GM13976 (cell line): ENCODE data around the gene GEN1.

Source experiments
- DNase-seq: peaks from one replicate; pipeline ENCODE4 v3.0.0; 2012; ENCODE audit warnings: low spot score
- in situ Hi-C: fragments of 300-500 bp; cut with MboI; formaldehyde crosslinking; loops from one replicate; pipeline ENCODE4 v1.12.0; 2022; ENCODE audit warnings: low sequenced_read_pairs, mixed read lengths, inconsistent platforms; ENCODE audit not compliant: unreplicated experiment
- TF ChIP-seq, protein P1 (sequence below): IDR thresholded peaks from 2 replicates; pipeline ENCODE4 v1.5.1; 2012; ENCODE audit warnings: borderline replicate concordance, mild to moderate bottlenecking; ENCODE audit not compliant: insufficient read depth; ENCODE audit errors: extremely low read depth, missing control alignments, control extremely low read depth

GEN1 gene

DNA sequence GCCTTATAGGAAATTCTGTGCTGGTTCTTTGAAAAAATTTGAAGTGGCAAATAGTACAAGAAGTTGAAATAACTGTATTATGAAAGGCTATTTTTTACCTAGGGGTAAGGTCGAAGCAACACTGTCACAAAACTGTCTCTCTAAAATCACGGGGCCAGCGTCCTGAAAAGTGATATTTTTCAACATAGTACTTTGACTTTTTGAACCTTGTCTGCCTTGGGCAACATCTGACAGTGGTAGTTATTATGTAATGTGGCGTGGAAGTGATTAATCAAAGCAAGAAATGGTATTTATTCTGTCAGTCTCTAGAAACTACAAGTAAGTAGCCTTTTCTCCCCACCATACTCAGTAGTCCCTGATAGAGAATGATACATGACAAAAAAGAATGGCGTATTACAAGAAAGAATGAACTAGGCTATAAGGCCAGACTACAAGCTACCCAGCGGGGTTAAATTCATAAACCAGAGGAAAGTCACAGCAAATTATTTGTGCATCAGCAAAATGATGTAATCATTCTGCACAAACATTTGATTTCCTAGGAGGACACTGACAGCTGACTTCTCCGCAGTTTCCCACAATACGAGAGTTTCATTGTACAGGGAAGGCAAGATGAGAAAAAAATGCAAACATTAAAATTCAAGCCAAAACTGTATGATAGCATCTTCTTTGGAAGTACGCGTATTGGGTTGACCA lies 9.8 kb downstream of the GEN1 start:
- in situ Hi-C loops = no loop called here
- TF ChIP-seq, protein P1, sequence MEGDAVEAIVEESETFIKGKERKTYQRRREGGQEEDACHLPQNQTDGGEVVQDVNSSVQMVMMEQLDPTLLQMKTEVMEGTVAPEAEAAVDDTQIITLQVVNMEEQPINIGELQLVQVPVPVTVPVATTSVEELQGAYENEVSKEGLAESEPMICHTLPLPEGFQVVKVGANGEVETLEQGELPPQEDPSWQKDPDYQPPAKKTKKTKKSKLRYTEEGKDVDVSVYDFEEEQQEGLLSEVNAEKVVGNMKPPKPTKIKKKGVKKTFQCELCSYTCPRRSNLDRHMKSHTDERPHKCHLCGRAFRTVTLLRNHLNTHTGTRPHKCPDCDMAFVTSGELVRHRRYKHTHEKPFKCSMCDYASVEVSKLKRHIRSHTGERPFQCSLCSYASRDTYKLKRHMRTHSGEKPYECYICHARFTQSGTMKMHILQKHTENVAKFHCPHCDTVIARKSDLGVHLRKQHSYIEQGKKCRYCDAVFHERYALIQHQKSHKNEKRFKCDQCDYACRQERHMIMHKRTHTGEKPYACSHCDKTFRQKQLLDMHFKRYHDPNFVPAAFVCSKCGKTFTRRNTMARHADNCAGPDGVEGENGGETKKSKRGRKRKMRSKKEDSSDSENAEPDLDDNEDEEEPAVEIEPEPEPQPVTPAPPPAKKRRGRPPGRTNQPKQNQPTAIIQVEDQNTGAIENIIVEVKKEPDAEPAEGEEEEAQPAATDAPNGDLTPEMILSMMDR = no peak

DNA sequence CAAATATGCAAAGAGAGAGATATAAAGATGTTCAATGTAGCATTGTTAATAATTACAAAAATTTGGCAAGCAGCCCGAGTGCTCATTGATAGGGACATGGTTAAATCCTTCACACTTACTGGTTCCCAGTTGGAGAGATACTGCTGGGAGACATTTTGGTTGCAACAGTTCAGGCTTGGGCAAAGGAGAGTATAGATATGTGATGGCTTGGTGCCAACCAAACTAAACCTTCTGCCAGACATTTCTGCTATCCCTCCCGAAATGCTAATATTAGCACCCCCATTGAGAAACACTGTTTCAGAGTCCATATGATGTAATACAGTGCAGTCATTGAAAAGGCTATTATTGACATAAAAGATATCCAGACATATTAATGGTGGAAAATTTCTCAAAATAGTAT lies 11.5 kb downstream of the GEN1 start:
- TF ChIP-seq, protein P1 = no peak
- in situ Hi-C loops = no loop called here
- DNase-seq = no peak

More for the DNA sequence above, 9.8 kb downstream of the GEN1 start:
- DNase-seq = no peak

DNA sequence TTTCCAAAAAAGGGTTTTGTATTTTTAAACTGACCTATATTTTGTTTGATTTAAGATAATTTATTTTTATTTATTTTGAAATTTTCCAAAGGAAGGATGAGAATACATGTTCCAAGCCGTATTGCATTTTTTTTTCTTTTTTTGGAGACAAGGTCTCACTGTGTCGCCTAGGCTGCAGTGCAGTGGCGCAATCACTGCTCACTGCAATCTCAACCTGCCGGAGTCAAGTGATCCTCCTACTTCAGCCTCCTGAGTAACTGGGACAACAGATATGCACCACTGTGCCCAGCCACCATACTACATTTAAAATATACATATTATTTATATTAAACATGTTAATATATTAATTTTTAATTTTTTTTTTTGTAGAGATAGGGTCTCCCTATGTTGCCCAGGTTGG lies 15.0 kb downstream of the GEN1 start:
- TF ChIP-seq, protein P1 = no peak
- no peak for DNase-seq
- in situ Hi-C loops = no loop called here

DNA sequence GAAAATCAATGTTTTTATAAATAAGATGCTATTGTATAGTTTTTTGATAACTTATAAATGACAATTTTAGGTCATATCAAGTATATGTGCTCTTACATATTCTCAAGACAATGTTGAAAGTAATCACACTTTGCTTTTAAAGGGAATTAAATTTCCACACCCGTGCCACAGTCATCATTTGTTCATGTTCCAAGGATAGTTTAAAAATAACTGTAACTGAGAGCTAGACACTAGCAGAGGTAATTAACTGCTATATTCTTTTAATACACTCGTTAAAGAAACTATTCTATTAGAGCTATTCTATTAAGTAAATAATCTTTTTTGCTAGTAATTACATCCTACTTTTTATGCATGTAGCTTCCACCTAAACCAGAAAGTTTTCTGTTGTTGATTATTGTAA lies 18.0 kb downstream of the GEN1 start:
- DNase-seq = no peak
- in situ Hi-C loops = no loop called here
- TF ChIP-seq, protein P1 = no peak

DNA sequence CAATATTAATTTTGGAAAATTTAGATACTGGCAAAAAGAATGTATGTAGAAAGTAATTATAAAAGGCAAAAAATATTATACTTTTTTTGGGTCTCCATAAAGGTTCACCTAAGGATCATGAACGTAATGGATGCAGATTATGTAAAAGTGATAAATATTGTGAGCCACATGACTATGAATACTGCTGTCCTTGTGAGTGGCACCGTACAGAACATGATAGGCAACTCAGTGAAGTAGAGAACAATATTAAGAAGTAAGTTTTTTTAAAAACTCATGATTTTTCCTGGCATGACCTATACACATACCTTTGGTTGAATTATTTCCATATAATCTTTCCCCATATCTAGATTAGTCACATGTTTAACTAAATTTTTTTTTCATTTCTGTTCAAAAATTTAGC lies 18.6 kb downstream of the GEN1 start:
- TF ChIP-seq, protein P1 = no peak
- in situ Hi-C loops = no loop called here
- DNase-seq = no peak

DNA sequence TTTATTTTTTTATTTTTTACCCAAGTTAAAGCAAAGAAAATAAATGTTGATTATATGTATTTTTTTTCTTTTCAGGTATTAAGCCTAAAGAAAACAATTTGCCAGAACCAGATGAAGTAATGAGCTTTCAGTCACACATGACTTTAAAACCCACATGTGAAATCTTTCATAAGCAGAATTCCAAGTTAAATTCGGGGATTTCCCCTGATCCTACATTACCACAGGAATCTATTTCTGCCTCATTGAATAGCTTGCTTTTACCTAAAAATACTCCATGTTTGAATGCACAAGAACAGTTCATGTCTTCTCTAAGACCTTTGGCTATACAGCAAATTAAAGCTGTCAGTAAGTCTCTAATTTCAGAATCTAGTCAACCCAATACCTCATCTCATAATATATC lies 26.6 kb downstream of the GEN1 start:
- in situ Hi-C loops = no loop called here
- TF ChIP-seq, protein P1 = no peak
- DNase-seq = no peak
